ENCODE data around the gene DDIT3.
"Not testable (repeated sequence)": the region's sequence is repeated elsewhere in the genome, so short reads cannot be mapped to it uniquely, and the experiment has no call there.

DDIT3 gene

DNA sequence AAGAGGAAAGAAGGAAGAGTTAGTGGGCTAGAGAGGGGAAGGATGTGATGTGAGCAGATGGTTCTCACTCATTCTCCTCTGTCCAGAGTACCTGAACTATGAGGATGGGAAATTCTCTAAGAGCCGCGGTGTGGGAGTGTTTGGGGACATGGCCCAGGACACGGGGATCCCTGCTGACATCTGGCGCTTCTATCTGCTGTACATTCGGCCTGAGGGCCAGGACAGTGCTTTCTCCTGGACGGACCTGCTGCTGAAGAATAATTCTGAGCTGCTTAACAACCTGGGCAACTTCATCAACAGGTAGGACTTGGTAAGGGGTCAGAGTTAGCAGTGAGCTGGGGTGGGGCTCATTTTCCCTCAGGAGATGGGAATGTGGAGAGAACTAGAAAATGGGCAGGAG, 7.6 kb downstream of the DDIT3 start:
- no peak overlapping the region for H3K27ac ChIP-seq (ENCODE audit: low read depth, low read length, severe bottlenecking)
- H3K36me3 ChIP-seq (ENCODE audit: control insufficient read depth, insufficient read depth, low read length) = peaks cover 88% of the 10 kb centered on the region
- peaks cover 13% of the 10 kb centered on the region for H3K4me1 ChIP-seq (ENCODE audit: control insufficient read depth, insufficient read depth, low read length, poor library complexity, severe bottlenecking)
- H3K9me3 ChIP-seq (ENCODE audit: control insufficient read depth, low read length) = no peaks in the 10 kb centered on the region
- 94 to 98% methylated on average over 6 of the region's 6 CpGs for WGBS, 2 experiments (ENCODE audit: insufficient coverage in 2 of 2)
- H3K4me3 ChIP-seq (ENCODE audit: extremely low read depth, insufficient read depth, low read length, poor library complexity, severe bottlenecking) = no peak overlapping the region

DNA sequence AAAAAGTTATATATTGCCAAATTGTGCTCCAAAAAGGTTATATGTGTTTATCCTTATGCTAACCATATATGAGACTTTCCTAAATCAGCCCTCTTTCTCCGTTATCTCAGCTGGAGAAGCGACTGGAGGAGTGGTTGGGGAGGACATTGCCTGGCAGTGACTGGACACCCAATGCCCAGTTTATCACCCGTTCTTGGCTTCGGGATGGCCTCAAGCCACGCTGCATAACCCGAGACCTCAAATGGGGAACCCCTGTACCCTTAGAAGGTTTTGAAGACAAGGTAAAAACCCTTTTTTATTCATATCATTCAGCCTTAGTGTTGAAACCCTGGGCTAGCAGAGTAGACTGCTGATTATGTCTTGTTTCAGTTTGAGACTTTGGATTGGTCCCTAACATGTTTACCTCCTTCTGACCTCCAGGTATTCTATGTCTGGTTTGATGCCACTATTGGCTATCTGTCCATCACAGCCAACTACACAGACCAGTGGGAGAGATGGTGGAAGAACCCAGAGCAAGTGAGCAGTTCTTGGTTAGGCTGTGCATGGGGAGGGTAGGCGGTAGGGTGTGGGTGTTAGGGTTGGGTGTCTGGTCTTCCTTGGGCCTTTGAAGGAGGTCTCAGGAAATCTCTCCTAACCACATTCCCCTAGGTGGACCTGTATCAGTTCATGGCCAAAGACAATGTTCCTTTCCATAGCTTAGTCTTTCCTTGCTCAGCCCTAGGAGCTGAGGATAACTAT, 8.6 kb downstream of the DDIT3 start:
- Histone ChIP-seq H3K4me3 (ENCODE audit: extremely low read depth, insufficient read depth, low read length, poor library complexity, severe bottlenecking) (no peak overlapping the region), H3K27ac (ENCODE audit: low read depth, low read length, severe bottlenecking) (no peak overlapping the region), H3K9me3 (ENCODE audit: control insufficient read depth, low read length) (no peaks in the 10 kb centered on the region), H3K4me1 (ENCODE audit: control insufficient read depth, insufficient read depth, low read length, poor library complexity, severe bottlenecking) (peaks cover 6% of the 10 kb centered on the region), H3K36me3 (ENCODE audit: control insufficient read depth, insufficient read depth, low read length) (peaks cover 79% of the 10 kb centered on the region)
- 100% methylated on average over 3 to 4 of the region's 7 CpGs for WGBS, 2 experiments (ENCODE audit: insufficient coverage in 2 of 2)

DNA sequence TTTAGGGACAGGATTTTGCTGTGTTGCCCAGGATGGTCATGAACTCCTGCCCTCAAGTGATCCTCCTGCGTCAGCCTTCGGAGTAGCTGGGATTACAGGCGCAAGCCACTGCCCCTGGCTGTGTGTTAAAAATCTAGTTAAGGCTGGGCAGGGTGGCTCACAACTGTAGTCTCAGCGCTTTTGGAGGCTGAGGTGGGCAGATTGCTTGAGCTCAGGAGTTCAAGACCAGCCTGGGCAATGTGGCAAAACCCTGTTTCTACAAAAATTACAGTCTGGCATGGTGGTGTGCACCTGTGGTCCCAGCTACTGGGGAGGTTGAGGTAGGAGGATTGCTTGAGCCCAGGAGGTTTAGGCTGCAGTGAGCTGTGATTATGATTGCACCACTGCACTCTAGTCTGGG, 9.2 kb downstream of the DDIT3 start:
- Histone ChIP-seq H3K4me3 (ENCODE audit: extremely low read depth, insufficient read depth, low read length, poor library complexity, severe bottlenecking) (no peak overlapping the region), H3K9me3 (ENCODE audit: control insufficient read depth, low read length) (peaks cover 4% of the 10 kb centered on the region), H3K27ac (ENCODE audit: low read depth, low read length, severe bottlenecking) (no peak overlapping the region), H3K4me1 (ENCODE audit: control insufficient read depth, insufficient read depth, low read length, poor library complexity, severe bottlenecking) (peaks cover 1% of the 10 kb centered on the region), H3K36me3 (ENCODE audit: control insufficient read depth, insufficient read depth, low read length) (peaks cover 79% of the 10 kb centered on the region)
- 95 to 100% methylated on average over 1 to 3 of the region's 4 CpGs for WGBS, 2 experiments (ENCODE audit: insufficient coverage in 2 of 2)

DNA sequence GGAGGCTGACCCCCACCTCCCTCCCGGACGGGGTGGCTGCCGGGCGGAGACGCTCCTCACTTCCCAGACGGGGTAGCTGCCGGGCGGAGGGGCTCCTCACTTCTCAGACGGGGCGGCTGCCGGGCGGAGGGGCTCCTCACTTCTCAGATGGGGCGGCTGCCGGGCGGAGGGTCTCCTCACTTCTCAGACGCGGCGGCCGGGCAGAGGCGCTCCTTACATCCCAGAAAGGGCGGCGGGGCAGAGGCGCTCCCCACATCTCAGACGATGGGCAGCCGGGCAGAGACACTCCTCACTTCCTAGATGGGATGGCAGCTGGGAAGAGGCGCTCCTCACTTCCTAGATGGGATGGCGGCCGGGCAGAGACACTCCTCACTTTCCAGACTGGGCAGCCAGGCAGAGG, 12.5 kb downstream of the DDIT3 start:
- WGBS, 2 experiments (ENCODE audit: insufficient coverage in 2 of 2) = 91 to 95% methylated on average over 4 to 14 of the region's 28 CpGs
- peaks cover 81% of the 10 kb centered on the region for H3K36me3 ChIP-seq (ENCODE audit: control insufficient read depth, insufficient read depth, low read length)
- not testable (repeated sequence) for H3K4me1 ChIP-seq (ENCODE audit: control insufficient read depth, insufficient read depth, low read length, poor library complexity, severe bottlenecking); H3K9me3 ChIP-seq (ENCODE audit: control insufficient read depth, low read length); H3K4me3 ChIP-seq (ENCODE audit: extremely low read depth, insufficient read depth, low read length, poor library complexity, severe bottlenecking); H3K27ac ChIP-seq (ENCODE audit: low read depth, low read length, severe bottlenecking)

DNA sequence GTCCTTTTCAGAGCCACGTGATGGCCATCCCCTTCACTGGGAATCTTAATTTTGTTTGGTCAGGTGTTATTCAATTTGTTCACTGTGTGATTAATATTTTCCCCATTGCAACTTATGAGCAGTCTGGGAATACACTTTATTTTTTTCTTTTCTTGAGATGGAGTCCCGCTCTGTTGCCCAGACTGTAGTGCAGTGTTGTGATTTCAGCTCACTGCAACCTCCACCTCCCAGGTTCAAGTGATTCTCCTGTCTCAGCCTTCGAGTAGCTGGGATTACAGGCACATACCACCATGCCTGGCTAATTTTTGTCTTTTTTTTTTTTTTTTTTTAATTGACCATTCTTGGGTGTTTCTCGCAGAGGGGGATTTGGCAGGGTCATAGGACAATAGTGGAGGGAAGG, 13.8 kb downstream of the DDIT3 start:
- not testable (repeated sequence) for H3K9me3 ChIP-seq (ENCODE audit: control insufficient read depth, low read length); H3K27ac ChIP-seq (ENCODE audit: low read depth, low read length, severe bottlenecking)
- peaks cover 81% of the 10 kb centered on the region for H3K36me3 ChIP-seq (ENCODE audit: control insufficient read depth, insufficient read depth, low read length)

DNA sequence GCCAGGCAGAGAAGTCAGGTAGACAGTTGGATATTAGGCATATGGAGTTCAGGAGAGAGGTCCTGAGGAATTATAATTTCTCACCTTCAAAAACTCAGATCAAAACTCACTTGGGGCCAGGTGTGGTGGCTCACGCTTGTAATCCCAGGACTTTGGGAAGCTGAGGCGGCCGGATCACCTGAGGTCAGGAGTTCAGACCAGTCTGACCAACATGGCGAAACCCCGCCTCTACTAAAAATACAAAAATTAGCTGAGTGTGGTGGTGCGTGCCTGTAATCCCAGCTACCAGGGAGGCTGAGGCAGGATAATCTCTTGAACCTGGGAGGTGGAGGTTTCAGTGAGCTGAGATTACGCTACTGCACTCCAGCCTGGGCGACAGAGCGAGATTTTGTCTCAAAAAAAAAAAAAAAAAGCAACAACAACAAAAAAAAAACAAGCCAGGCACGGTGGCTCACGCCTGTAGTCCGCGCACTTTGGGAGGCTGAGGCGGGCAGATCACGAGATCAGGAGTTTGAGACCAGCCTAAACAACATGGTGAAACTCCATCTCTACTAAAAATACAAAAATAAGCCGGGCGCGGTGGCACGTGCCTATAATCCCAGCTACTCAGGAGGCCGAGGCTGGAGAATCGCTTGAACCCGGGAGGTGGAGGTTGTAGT, 17.9 kb downstream of the DDIT3 start:
- H3K36me3 ChIP-seq (ENCODE audit: control insufficient read depth, insufficient read depth, low read length) = peaks cover 87% of the 10 kb centered on the region
- H3K4me1 ChIP-seq (ENCODE audit: control insufficient read depth, insufficient read depth, low read length, poor library complexity, severe bottlenecking); H3K9me3 ChIP-seq (ENCODE audit: control insufficient read depth, low read length); H3K27ac ChIP-seq (ENCODE audit: low read depth, low read length, severe bottlenecking); H3K4me3 ChIP-seq (ENCODE audit: extremely low read depth, insufficient read depth, low read length, poor library complexity, severe bottlenecking): not testable (repeated sequence)
- WGBS, 2 experiments (ENCODE audit: insufficient coverage in 2 of 2) = 93 to 100% methylated on average over 10 to 13 of the region's 22 CpGs

More for the DNA sequence above, 13.8 kb downstream of the DDIT3 start:
- not testable (repeated sequence) for H3K4me3 ChIP-seq (ENCODE audit: extremely low read depth, insufficient read depth, low read length, poor library complexity, severe bottlenecking); H3K4me1 ChIP-seq (ENCODE audit: control insufficient read depth, insufficient read depth, low read length, poor library complexity, severe bottlenecking)
- WGBS, 2 experiments (ENCODE audit: insufficient coverage in 2 of 2) = 100% methylated on average over 1 of the region's 4 CpGs; no CpG with 5 or more reads in 1 of the 2 experiments

DNA sequence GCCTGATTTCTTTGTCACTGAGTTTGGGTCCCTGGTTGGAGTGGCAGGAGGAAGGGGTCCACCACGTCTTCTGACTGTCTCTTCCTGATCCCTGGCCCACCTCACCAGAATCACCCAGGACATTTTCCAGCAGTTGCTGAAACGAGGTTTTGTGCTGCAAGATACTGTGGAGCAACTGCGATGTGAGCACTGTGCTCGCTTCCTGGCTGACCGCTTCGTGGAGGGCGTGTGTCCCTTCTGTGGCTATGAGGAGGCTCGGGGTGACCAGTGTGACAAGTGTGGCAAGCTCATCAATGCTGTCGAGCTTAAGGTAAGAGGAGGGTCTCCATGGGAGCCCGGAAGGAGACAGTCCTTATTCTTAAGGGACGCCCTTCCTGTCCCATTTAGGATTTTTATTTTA, 20.1 kb downstream of the DDIT3 start:
- WGBS, 2 experiments (ENCODE audit: insufficient coverage in 2 of 2) = 98 to 99% methylated on average over 10 of the region's 11 CpGs

DNA sequence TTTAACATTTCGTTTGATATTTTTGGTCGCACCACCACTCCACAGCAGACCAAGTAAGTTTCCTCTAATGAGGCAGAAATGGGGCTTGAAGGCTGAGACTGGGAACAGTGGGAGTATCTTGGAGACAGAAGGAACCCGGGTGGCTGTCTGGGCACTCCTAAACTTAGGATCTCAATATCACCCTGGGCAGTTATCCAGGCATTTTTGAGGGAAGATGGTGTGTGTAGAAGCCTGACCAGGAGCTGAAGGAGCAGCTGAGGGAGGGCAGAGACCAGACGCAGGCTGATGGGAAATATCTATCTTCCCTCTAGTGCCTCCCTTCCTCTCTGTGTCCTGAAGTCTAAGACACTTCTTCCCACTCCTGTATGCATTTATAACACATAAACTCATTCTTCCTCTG, 21.7 kb downstream of the DDIT3 start:
- Histone ChIP-seq H3K4me1 (ENCODE audit: control insufficient read depth, insufficient read depth, low read length, poor library complexity, severe bottlenecking) (no peaks in the 10 kb centered on the region), H3K36me3 (ENCODE audit: control insufficient read depth, insufficient read depth, low read length) (peaks cover 83% of the 10 kb centered on the region), H3K27ac (ENCODE audit: low read depth, low read length, severe bottlenecking) (no peak overlapping the region), H3K4me3 (ENCODE audit: extremely low read depth, insufficient read depth, low read length, poor library complexity, severe bottlenecking) (no peak overlapping the region), H3K9me3 (ENCODE audit: control insufficient read depth, low read length) (no peaks in the 10 kb centered on the region)
- WGBS, 2 experiments (ENCODE audit: insufficient coverage in 2 of 2) = 94 to 100% methylated on average over 2 to 3 of the region's 4 CpGs

More for the DNA sequence above, 20.1 kb downstream of the DDIT3 start:
- H3K27ac ChIP-seq (ENCODE audit: low read depth, low read length, severe bottlenecking) = no peak overlapping the region
- peaks cover 90% of the 10 kb centered on the region for H3K36me3 ChIP-seq (ENCODE audit: control insufficient read depth, insufficient read depth, low read length)
- no peaks in the 10 kb centered on the region for H3K9me3 ChIP-seq (ENCODE audit: control insufficient read depth, low read length)
- H3K4me3 ChIP-seq (ENCODE audit: extremely low read depth, insufficient read depth, low read length, poor library complexity, severe bottlenecking) = no peak overlapping the region
- no peaks in the 10 kb centered on the region for H3K4me1 ChIP-seq (ENCODE audit: control insufficient read depth, insufficient read depth, low read length, poor library complexity, severe bottlenecking)

DNA sequence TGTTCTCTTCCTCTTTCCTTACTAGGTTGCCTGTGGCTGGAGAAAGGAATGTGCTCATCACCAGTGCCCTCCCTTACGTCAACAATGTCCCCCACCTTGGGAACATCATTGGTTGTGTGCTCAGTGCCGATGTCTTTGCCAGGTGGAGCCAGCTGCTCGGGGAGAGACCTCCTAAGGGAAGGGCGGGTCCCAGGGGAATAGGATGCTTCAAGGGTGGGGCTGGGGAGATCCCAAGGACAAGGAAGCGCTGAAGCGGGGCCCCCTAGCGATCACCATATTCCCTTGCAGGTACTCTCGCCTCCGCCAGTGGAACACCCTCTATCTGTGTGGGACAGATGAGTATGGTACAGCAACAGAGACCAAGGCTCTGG, 22.2 kb downstream of the DDIT3 start:
- Histone ChIP-seq H3K4me3 (ENCODE audit: extremely low read depth, insufficient read depth, low read length, poor library complexity, severe bottlenecking) (no peak overlapping the region), H3K9me3 (ENCODE audit: control insufficient read depth, low read length) (no peaks in the 10 kb centered on the region), H3K4me1 (ENCODE audit: control insufficient read depth, insufficient read depth, low read length, poor library complexity, severe bottlenecking) (no peaks in the 10 kb centered on the region), H3K36me3 (ENCODE audit: control insufficient read depth, insufficient read depth, low read length) (peaks cover 79% of the 10 kb centered on the region), H3K27ac (ENCODE audit: low read depth, low read length, severe bottlenecking) (no peak overlapping the region)
- 93 to 100% methylated on average over 3 to 6 of the region's 9 CpGs for WGBS, 2 experiments (ENCODE audit: insufficient coverage in 2 of 2)

DNA sequence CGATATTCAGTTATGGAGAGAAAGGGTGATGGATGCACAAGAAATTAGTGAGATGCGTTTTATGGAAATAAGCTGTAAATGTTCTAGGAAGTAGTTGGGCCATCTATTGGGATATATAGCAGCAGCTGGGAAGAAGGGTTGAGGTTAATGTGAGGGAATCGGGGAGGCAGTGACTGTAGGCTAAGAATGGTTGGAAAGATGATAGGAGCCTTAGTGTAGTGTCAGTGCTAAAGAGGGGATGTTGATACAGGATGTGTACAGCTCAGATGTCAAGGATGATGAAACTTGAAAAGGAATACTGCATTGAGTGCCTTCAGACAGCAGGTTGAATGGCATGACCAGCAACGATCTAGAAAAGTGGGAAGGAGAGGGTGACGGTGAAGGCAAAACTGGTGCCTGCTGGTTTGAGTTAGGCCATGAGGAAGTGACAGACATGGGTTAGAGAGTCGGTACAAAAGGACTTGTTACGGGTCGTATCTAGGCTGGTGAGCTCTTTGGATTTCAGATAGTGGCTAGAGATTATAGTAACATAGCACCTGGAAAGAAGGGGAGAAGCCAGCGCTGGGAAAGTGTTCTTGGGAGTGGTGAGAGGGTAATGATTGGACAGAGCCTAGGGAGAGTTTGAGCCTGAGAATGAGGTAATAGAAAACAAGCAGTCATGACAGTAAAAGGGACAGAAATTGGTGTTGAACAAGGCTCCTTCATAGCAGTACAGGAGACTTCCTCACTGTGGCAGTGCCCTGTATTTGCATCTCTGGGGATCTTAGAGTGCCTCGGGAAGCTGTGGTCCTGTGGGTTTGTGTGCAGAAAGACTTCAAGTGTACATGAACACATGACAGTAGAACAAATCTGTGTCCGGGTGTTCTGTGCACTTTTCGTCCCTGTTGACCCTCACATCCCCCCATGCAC, 22.8 kb downstream of the DDIT3 start:
- Histone ChIP-seq H3K9me3 (ENCODE audit: control insufficient read depth, low read length) (no peaks in the 10 kb centered on the region), H3K27ac (ENCODE audit: low read depth, low read length, severe bottlenecking) (no peak overlapping the region), H3K4me1 (ENCODE audit: control insufficient read depth, insufficient read depth, low read length, poor library complexity, severe bottlenecking) (no peaks in the 10 kb centered on the region), H3K36me3 (ENCODE audit: control insufficient read depth, insufficient read depth, low read length) (peaks cover 79% of the 10 kb centered on the region), H3K4me3 (ENCODE audit: extremely low read depth, insufficient read depth, low read length, poor library complexity, severe bottlenecking) (no peak overlapping the region)
- WGBS, 2 experiments (ENCODE audit: insufficient coverage in 2 of 2) = 96 to 97% methylated on average over 12 of the region's 12 CpGs
